ENCODE measurements around the gene CNPY3.

CNPY3 gene

DNA sequence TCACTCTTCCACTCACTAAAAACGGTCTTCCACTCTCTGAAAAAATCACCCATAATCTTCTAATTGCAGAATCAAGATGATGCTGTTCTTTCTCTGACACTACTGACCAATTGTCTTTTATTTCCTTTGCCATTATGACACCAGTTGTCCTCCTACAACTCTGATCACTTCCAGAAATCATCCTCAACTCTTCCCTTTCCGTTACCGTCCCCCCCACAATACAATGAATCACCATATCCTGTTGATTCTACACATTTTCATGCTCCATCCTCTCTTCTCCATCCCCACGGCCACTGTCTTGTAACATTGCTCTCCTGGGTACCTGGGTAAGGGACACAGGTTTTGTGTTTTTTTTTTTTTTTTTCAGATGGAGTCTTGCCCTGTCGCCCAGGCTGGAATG, 52.6 kb downstream of the CNPY3 start:
- Histone ChIP-seq H3K4me3 (ENCODE audit: low read length) (no peak overlapping the region), H3K4me1 (ENCODE audit: low read length) (peaks cover 24% of the 10 kb centered on the region), H3K9ac (ENCODE audit: low read length) (no peak overlapping the region)

DNA sequence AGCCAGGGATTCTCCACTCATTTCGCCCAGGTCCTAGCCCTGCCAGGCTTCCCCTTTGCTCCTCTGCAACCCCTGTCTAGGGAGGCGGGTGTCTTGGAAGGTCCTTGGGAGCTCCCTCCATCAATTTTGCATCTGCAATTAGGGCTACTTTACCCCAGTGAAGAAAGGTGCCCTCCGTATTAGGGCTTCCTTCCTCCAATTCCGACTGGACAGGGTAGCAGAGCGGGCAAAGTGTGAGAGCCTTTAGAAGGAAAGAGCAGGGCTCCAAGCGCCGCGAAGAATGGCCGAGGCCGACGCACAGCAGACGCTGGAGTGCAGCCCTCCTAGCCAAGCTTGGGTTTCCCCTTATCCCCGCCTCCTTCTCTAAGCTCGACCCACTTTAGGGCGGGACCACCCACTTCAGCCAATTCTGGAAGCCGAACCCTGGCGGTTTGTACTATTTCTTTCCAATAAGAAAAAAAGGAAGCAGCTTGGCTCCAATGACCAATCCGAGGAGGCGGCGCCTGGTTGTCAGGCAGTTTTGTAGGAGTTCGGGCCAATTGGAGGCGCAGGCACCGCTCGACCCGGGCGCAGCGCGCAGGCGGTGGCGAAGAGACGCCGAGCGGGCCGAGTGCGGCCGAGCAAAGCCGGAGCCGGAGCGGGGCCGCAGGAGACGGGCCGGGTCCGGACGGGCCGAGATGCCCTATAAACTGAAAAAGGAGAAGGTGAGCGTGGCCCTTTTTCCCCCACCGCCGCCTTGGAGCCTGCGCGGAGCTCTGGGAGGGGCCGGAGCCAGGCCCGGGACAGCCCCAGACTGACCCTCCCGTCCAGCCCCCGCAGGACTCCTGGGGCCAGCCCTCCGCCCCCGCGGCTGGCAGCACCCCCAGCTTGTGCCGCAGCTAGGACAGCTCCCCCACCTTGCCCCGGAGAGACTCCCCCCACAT, 55.0 kb downstream of the CNPY3 start, which contains the start of gene PPP2R5D:
Gene PPP2R5D, plus strand, starts transcription at position 570 of the 923 bp plus-strand sequence. Its CDS starts 108 bp downstream, at position 678.
- H3K9me3 ChIP-seq (ENCODE audit: insufficient read depth, low read length): no peaks in the 10 kb centered on the region
- H3K4me3 ChIP-seq (ENCODE audit: low read length): peak within 1 kb of the TSS; percentile 90
- H3K27me3 ChIP-seq (ENCODE audit: low read depth, low read length): no peaks in the 10 kb centered on the region
- H3K27ac ChIP-seq (ENCODE audit: low read length): peak within 1 kb of the TSS; percentile 40
- peaks cover 23% of the 10 kb centered on the region for H3K79me2 ChIP-seq (ENCODE audit: low read length)
- H3K9ac ChIP-seq (ENCODE audit: low read length): peak within 1 kb of the TSS; percentile 93
- H3K4me1 ChIP-seq (ENCODE audit: low read length): peaks cover 16% of the 10 kb centered on the region
- peak within 1 kb of the TSS; percentile 97 for H3K4me2 ChIP-seq (ENCODE audit: low read length)
- H2AFZ ChIP-seq (ENCODE audit: low read depth, low read length): peak within 1 kb of the TSS; percentile 90
- H3K36me3 ChIP-seq (replicated peaks; ENCODE audit: low read depth, low read length): peaks cover 18% of the 10 kb centered on the region
- TF ChIP-seq EZH2phosphoT487 (IDR thresholded peaks at IDR 0.05; ENCODE audit: low read depth): no peak
- no peak for TF ChIP-seq CTCF (IDR thresholded peaks at IDR 0.05; ENCODE audit: low read depth, low read length)
- H4K20me1 ChIP-seq (ENCODE audit: insufficient read depth, low read length): 0 out of 2 replicates have a peak, but pooled peaks cover 4% of the 10 kb centered on the region

More for the DNA sequence above, 52.6 kb downstream of the CNPY3 start:
- H3K9me3 ChIP-seq (ENCODE audit: insufficient read depth, low read length): no peaks in the 10 kb centered on the region
- TF ChIP-seq CTCF (IDR thresholded peaks at IDR 0.05; ENCODE audit: low read depth, low read length): no peak
- TF ChIP-seq EZH2phosphoT487 (IDR thresholded peaks at IDR 0.05; ENCODE audit: low read depth): no peak
- no peak overlapping the region for H2AFZ ChIP-seq (ENCODE audit: low read depth, low read length)
- H3K79me2 ChIP-seq (ENCODE audit: low read length): peaks cover 45% of the 10 kb centered on the region
- no peaks in the 10 kb centered on the region for H3K27me3 ChIP-seq (ENCODE audit: low read depth, low read length)
- H3K4me2 ChIP-seq (ENCODE audit: low read length): no peak overlapping the region
- no peaks in the 10 kb centered on the region for H4K20me1 ChIP-seq (ENCODE audit: insufficient read depth, low read length)
- H3K27ac ChIP-seq (ENCODE audit: low read length): no peak overlapping the region
- peaks cover 6% of the 10 kb centered on the region for H3K36me3 ChIP-seq (replicated peaks; ENCODE audit: low read depth, low read length)

DNA sequence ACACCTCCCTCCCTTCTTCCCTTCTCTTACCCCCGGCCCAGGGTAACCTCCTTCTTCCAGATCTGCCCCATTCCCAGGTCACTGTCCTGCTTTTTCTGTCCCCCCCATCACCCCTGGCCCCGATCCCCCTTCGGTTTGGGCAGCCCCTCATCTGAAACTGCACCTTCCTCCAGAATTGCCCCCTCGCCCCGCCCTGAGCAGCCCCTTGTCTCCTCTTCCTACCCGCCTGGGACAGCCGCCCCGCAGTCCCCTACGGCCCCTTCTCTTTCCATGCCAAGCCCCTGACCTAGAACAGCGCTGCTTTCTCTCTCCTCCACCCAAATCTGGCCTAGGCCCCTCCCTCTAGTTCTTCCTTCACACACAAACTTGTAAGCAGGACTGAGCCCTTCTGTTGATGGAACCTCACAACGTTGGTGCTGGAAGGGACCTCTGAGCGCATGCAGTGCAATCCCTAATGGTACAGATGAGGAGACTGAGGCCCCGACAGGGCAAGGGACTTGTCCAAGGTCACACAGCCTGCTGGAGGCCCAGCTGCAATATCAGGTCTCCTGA, 55.7 kb downstream of the CNPY3 start:
- Histone ChIP-seq H2AFZ (ENCODE audit: low read depth, low read length) (peak overlapping the region; percentile 66; the same call in 1 of the 2 replicates), H3K79me2 (ENCODE audit: low read length) (peaks cover 21% of the 10 kb centered on the region), H3K4me3 (ENCODE audit: low read length) (peak overlapping the region; percentile 90), H3K27me3 (ENCODE audit: low read depth, low read length) (no peaks in the 10 kb centered on the region), H4K20me1 (ENCODE audit: insufficient read depth, low read length) (0 out of 2 replicates have a peak, but pooled peaks cover 4% of the 10 kb centered on the region), H3K36me3 (replicated peaks; ENCODE audit: low read depth, low read length) (peaks cover 25% of the 10 kb centered on the region), H3K27ac (ENCODE audit: low read length) (peak overlapping the region; percentile 40), H3K9me3 (ENCODE audit: insufficient read depth, low read length) (no peaks in the 10 kb centered on the region), H3K4me1 (ENCODE audit: low read length) (peaks cover 10% of the 10 kb centered on the region), H3K9ac (ENCODE audit: low read length) (peak overlapping the region; percentile 93), H3K4me2 (ENCODE audit: low read length) (peak overlapping the region; percentile 86)
- TF ChIP-seq EZH2phosphoT487 (IDR thresholded peaks at IDR 0.05; ENCODE audit: low read depth): no peak
- no peak for TF ChIP-seq CTCF (IDR thresholded peaks at IDR 0.05; ENCODE audit: low read depth, low read length)

Measured in OCI-LY3 (cell line).